Measurements from ENCODE around the gene INO80D. TPM values are rescaled to one million over a fixed set of nuclear protein-coding genes. Genes with fewer than 3 reads are reported as not detected.
"Not testable (repeated sequence)": the region's sequence is repeated elsewhere in the genome, so short reads cannot be mapped to it uniquely, and the experiment has no call there.

The INO80D gene
- total and polyA plus RNA-seq, 2 donors, result 2.2 to 30.0 TPM

- H3K36me3 ChIP-seq (ENCODE audit: insufficient read depth), result no peaks in the 10 kb centered on the region
- no peak overlapping the region for H3K4me3 ChIP-seq (ENCODE audit: low read depth, low read length)
- no peak for DNase-seq (ENCODE audit: extremely low spot score)
- H3K27ac ChIP-seq (ENCODE audit: low read depth), result no peak overlapping the region
- H3K4me1 ChIP-seq (ENCODE audit: insufficient read depth), result no peaks in the 10 kb centered on the region
- WGBS, result 96% methylated on average over 1 of the region's 1 CpG
Observed at GRCh38 chr2:206075113-206075512, 10.9 kb downstream of the INO80D start.

- 83% methylated on average over 1 of the region's 1 CpG for WGBS
- Histone ChIP-seq H3K4me3 (ENCODE audit: low read depth, low read length) (no peak overlapping the region), H3K27ac (ENCODE audit: low read depth) (no peak overlapping the region), H3K4me1 (ENCODE audit: insufficient read depth) (no peaks in the 10 kb centered on the region), H3K36me3 (ENCODE audit: insufficient read depth) (no peaks in the 10 kb centered on the region)
- no peak for DNase-seq (ENCODE audit: extremely low spot score)
Observed at GRCh38 chr2:206071807-206072206, 14.2 kb downstream of the INO80D start.

- Histone ChIP-seq H3K36me3 (ENCODE audit: insufficient read depth) (no peaks in the 10 kb centered on the region), H3K27ac (ENCODE audit: low read depth) (no peak overlapping the region), H3K4me1 (ENCODE audit: insufficient read depth) (no peaks in the 10 kb centered on the region), H3K4me3 (ENCODE audit: low read depth, low read length) (no peak overlapping the region)
- DNase-seq (ENCODE audit: extremely low spot score), result no peak
- WGBS, result 85% methylated on average over 2 of the region's 2 CpGs
Observed at GRCh38 chr2:206069417-206069816, 16.6 kb downstream of the INO80D start.

- Histone ChIP-seq H3K4me1 (ENCODE audit: insufficient read depth) (no peaks in the 10 kb centered on the region), H3K4me3 (ENCODE audit: low read depth, low read length) (no peak overlapping the region), H3K27ac (ENCODE audit: low read depth) (no peak overlapping the region), H3K36me3 (ENCODE audit: insufficient read depth) (no peaks in the 10 kb centered on the region)
- WGBS, result 98% methylated on average over 1 of the region's 1 CpG
- no peak for DNase-seq (ENCODE audit: extremely low spot score)
Observed at GRCh38 chr2:206068207-206068606, 17.8 kb downstream of the INO80D start.

GRCh38 chr2:206064077-206064476, 21.9 kb downstream of the INO80D start:
- 95% methylated on average over 2 of the region's 2 CpGs for WGBS
- Histone ChIP-seq H3K27ac (ENCODE audit: low read depth) (no peak overlapping the region), H3K4me1 (ENCODE audit: insufficient read depth) (no peaks in the 10 kb centered on the region), H3K4me3 (ENCODE audit: low read depth, low read length) (no peak overlapping the region), H3K36me3 (ENCODE audit: insufficient read depth) (peaks cover 5% of the 10 kb centered on the region)
- no peak for DNase-seq (ENCODE audit: extremely low spot score)

GRCh38 chr2:206063635-206064034, 22.3 kb downstream of the INO80D start:
- WGBS, result 94% methylated on average over 1 of the region's 1 CpG
- Histone ChIP-seq H3K4me3 (ENCODE audit: low read depth, low read length) (no peak overlapping the region), H3K27ac (ENCODE audit: low read depth) (no peak overlapping the region), H3K36me3 (ENCODE audit: insufficient read depth) (peaks cover 5% of the 10 kb centered on the region), H3K4me1 (ENCODE audit: insufficient read depth) (no peaks in the 10 kb centered on the region)
- DNase-seq (ENCODE audit: extremely low spot score), result no peak

GRCh38 chr2:206062724-206063123, 23.2 kb downstream of the INO80D start:
- WGBS, result 81% methylated on average over 7 of the region's 7 CpGs
- Histone ChIP-seq H3K36me3 (ENCODE audit: insufficient read depth) (peaks cover 5% of the 10 kb centered on the region), H3K4me3 (ENCODE audit: low read depth, low read length) (no peak overlapping the region), H3K4me1 (ENCODE audit: insufficient read depth) (no peaks in the 10 kb centered on the region), H3K27ac (ENCODE audit: low read depth) (no peak overlapping the region)
- DNase-seq (ENCODE audit: extremely low spot score), result no peak

- 90% methylated on average over 8 of the region's 8 CpGs for WGBS
- no peaks in the 10 kb centered on the region for H3K4me1 ChIP-seq (ENCODE audit: insufficient read depth)
- peaks cover 4% of the 10 kb centered on the region for H3K36me3 ChIP-seq (ENCODE audit: insufficient read depth)
- no peak overlapping the region for H3K4me3 ChIP-seq (ENCODE audit: low read depth, low read length)
- no peak overlapping the region for H3K27ac ChIP-seq (ENCODE audit: low read depth)
- no peak for DNase-seq (ENCODE audit: extremely low spot score)
Observed at GRCh38 chr2:206056286-206056685, 29.7 kb downstream of the INO80D start.

GRCh38 chr2:206054952-206055351, 31.0 kb downstream of the INO80D start:
- DNase-seq (ENCODE audit: extremely low spot score), result no peak
- Histone ChIP-seq H3K4me3 (ENCODE audit: low read depth, low read length) (no peak overlapping the region), H3K27ac (ENCODE audit: low read depth) (no peak overlapping the region), H3K36me3 (ENCODE audit: insufficient read depth) (peaks cover 2% of the 10 kb centered on the region), H3K4me1 (ENCODE audit: insufficient read depth) (no peaks in the 10 kb centered on the region)
- 77% methylated on average over 3 of the region's 3 CpGs for WGBS

GRCh38 chr2:206051912-206052311, 34.1 kb downstream of the INO80D start:
- no peak for DNase-seq (ENCODE audit: extremely low spot score)
- Histone ChIP-seq H3K27ac (ENCODE audit: low read depth) (no peak overlapping the region), H3K36me3 (ENCODE audit: insufficient read depth) (no peaks in the 10 kb centered on the region), H3K4me1 (ENCODE audit: insufficient read depth) (no peaks in the 10 kb centered on the region), H3K4me3 (ENCODE audit: low read depth, low read length) (no peak overlapping the region)
- 91% methylated on average over 6 of the region's 6 CpGs for WGBS

- Histone ChIP-seq H3K4me1 (ENCODE audit: insufficient read depth) (no peaks in the 10 kb centered on the region), H3K36me3 (ENCODE audit: insufficient read depth) (peaks cover 2% of the 10 kb centered on the region), H3K27ac (ENCODE audit: low read depth) (no peak overlapping the region), H3K4me3 (ENCODE audit: low read depth, low read length) (no peak overlapping the region)
- no peak for DNase-seq (ENCODE audit: extremely low spot score)
- WGBS, result 68% methylated on average over 1 of the region's 1 CpG
Observed at GRCh38 chr2:206049392-206049791, 36.6 kb downstream of the INO80D start.

GRCh38 chr2:206045251-206045650, 40.7 kb downstream of the INO80D start:
- peaks cover 5% of the 10 kb centered on the region for H3K36me3 ChIP-seq (ENCODE audit: insufficient read depth)
- 91% methylated on average over 1 of the region's 1 CpG for WGBS
- no peak for DNase-seq (ENCODE audit: extremely low spot score)

GRCh38 chr2:206040525-206040924, 45.4 kb downstream of the INO80D start:
- no peaks in the 10 kb centered on the region for H3K4me1 ChIP-seq (ENCODE audit: insufficient read depth)
- H3K27ac ChIP-seq (ENCODE audit: low read depth), result no peak overlapping the region
- H3K36me3 ChIP-seq (ENCODE audit: insufficient read depth), result peaks cover 4% of the 10 kb centered on the region
- no peak overlapping the region for H3K4me3 ChIP-seq (ENCODE audit: low read depth, low read length)
- 76% methylated on average over 5 of the region's 5 CpGs for WGBS
- DNase-seq (ENCODE audit: extremely low spot score), result no peak

More at GRCh38 chr2:206045251-206045650, 40.7 kb downstream of the INO80D start:
- H3K4me3 ChIP-seq (ENCODE audit: low read depth, low read length), result no peak overlapping the region
- no peaks in the 10 kb centered on the region for H3K4me1 ChIP-seq (ENCODE audit: insufficient read depth)
- no peak overlapping the region for H3K27ac ChIP-seq (ENCODE audit: low read depth)

- DNase-seq (ENCODE audit: extremely low spot score); H3K4me1 ChIP-seq (ENCODE audit: insufficient read depth); H3K4me3 ChIP-seq (ENCODE audit: low read depth, low read length); H3K36me3 ChIP-seq (ENCODE audit: insufficient read depth); H3K27ac ChIP-seq (ENCODE audit: low read depth): not testable (repeated sequence)
- 95% methylated on average over 3 of the region's 3 CpGs for WGBS
Observed at GRCh38 chr2:206035393-206035792, 50.6 kb downstream of the INO80D start.

GRCh38 chr2:206033452-206033851, 52.5 kb downstream of the INO80D start:
- not testable (repeated sequence) for H3K36me3 ChIP-seq (ENCODE audit: insufficient read depth); H3K4me3 ChIP-seq (ENCODE audit: low read depth, low read length); H3K4me1 ChIP-seq (ENCODE audit: insufficient read depth); H3K27ac ChIP-seq (ENCODE audit: low read depth); DNase-seq (ENCODE audit: extremely low spot score)
- WGBS, result 95% methylated on average over 1 of the region's 1 CpG

Measured in urinary bladder (tissue), 4 donors.